Upper lobe of left lung (tissue), 4 donors: ENCODE data around the gene NTF4.
"Not testable (repeated sequence)": the region's sequence is repeated elsewhere in the genome, so short reads cannot be mapped to it uniquely, and the experiment has no call there.

Experiments
- CTCF ChIP-seq, 6 experiments: fragments of 450-650 bp in 4 of 6; fragments of 200-600 bp in 2 of 6; sonication (generic) in 2 of 6; IDR thresholded peaks; one replicate each; pipeline ENCODE4 v1.5.1; 2016 to 2019; ENCODE audit warnings: antibody characterized with exemption in 6 of 6
- EP300 ChIP-seq, 4 donors: sonication (generic); formaldehyde crosslinking; IDR thresholded peaks; one replicate each; pipeline ENCODE4 v1.5.1; 2017; ENCODE audit warnings: antibody characterized with exemption in 4 of 4, control low read depth in 2 of 4
- POLR2A ChIP-seq, 4 donors: fragments of 450-650 bp; IDR thresholded peaks; one replicate each; pipeline ENCODE4 v1.5.1; 2016 to 2017; ENCODE audit warnings: antibody characterized with exemption in 4 of 4, mild to moderate bottlenecking in 2 of 4
- POLR2AphosphoS5 ChIP-seq, 2 donors: sonication (generic); formaldehyde crosslinking; IDR thresholded peaks; one replicate each; pipeline ENCODE4 v1.5.1; 2017; ENCODE audit warnings: antibody characterized with exemption in 2 of 2

GRCh38 chr19:49042666-49043065, 22.0 kb downstream of the NTF4 start:
- not testable (repeated sequence) for TF ChIP-seq POLR2A, CTCF, POLR2AphosphoS5, EP300 (IDR thresholded peaks at IDR 0.05)
